SHP77 (cell line): Measurements from ENCODE around the gene CASP2.
"Not testable (repeated sequence)": the region's sequence is repeated elsewhere in the genome, so short reads cannot be mapped to it uniquely, and the experiment has no call there.

Source experiments
- DNase-seq, 2 experiments: peaks; one replicate each; lab custom pipeline; 2025; lab: John Stamatoyannopoulos, UW

The CASP2 gene

DNA sequence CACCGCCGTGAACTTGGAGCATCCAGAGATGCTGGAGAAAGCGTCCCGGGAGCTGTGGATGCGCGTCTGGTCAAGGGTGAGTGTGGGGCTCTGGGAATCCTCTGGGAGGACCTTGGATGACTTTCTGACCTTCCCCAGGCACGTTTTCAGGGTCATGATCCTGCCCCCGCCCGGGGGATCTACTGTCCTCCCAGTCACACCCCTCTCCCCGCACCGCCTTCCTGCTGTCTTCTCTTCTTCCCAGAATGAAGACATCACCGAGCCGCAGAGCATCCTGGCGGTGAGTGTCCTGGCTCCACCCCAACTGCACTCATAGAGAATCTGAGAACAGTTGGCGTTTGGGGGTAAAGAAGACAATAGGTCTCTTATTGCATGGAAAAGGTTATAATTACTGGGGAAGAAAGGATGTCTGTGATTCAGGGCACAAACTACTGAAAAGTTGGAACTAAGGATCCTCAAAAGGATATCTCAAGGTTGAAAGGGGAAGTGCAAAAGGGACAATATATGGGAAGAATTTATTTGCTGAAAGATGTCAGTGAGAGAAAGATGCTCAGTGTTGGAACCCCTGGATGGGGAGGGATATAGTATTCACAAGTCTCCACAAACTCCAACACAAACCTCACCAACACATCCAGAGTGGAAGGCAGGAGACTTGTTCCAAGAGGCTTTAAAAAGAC lies 23.0 kb upstream of the CASP2 start:
- DNase-seq = no peak

DNA sequence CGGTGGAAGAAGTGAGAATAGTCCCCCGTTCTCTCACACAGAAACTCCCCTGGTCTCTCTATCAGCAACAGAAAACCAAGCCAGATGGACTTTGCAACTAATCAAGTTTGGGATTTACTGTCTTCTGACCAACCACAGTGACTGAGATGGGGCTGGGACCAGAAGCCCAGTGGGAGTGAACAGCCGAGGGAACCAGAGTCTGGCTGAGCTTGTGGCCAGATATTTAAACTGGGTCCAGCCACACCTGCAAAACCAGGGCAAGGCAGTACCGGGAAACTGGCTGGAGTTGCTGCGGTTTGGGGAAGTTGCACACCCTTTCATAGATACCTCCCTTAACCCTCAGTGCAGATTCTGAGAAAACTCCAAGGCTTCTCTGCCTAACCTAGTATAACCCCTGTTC lies 18.9 kb upstream of the CASP2 start:
- DNase-seq = no peak

GRCh38 chr7:143271240-143271639 lies 16.9 kb upstream of the CASP2 start:
- DNase-seq = no peak

- no peak for DNase-seq
Measured at GRCh38 chr7:143272871-143273270, 15.3 kb upstream of the CASP2 start.

GRCh38 chr7:143279186-143280098 lies 8.7 kb upstream of the CASP2 start:
- no peak for DNase-seq

- DNase-seq = no peak
Measured at GRCh38 chr7:143280160-143280559, 8.0 kb upstream of the CASP2 start.

DNA sequence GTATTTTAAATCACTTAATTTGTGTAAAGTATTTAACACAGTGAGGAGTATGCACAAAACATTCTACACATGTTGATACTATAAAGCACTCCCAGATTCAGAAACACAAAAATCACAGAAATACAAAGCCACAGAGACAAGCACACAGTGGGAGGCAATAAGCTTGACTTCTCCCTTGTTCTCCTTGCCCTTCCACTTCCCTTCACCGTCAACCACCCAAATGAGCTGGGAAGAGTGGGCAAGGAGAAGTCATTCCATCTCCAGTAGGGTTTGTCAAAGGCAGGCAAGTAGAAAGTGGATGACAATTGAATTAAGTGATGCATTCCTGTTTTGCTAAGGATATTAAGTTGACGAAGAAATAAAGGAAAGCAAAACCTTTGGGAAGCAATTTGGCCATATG lies 7.6 kb upstream of the CASP2 start:
- no peak for DNase-seq

DNA sequence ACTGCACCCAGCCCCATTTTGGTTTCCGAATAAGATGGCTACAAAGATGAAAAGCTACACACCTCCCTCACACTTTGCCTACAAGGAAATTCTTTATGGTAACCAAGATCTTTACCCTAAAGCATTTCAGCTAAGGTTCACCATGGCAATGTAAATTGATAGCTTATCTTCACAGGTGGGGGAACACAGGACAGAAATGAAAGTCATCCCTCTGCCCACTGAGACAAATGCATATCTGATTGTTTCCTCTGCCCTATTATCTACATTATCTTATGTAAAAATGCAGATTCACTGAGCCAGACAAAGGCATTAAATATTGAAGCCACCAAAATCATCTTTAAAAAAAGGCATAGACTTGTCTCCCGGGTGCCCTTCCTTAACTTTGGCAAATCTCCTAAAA lies 6.6 kb upstream of the CASP2 start:
- DNase-seq = no peak

DNA sequence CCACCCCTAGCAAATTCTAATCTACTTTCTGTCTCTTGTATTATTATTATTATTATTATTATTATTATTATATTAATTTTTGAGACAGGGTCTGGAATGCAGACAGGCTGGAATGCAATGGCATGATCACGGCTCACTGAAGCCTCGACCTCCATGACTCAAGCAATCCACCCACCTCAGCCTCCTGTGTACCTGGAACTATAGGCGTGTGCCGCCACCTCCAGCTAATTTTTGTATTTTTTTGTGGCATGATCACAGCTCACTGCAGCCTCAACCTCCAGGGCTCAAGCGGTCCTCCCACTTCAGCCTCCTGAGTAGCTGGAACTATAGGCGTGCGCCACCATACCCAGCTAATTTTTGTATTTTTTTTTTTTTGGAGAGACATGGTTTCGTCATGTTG lies 6.0 kb upstream of the CASP2 start:
- no peak for DNase-seq

- DNase-seq = no peak
Measured at GRCh38 chr7:143283381-143283780, 4.8 kb upstream of the CASP2 start.

DNA sequence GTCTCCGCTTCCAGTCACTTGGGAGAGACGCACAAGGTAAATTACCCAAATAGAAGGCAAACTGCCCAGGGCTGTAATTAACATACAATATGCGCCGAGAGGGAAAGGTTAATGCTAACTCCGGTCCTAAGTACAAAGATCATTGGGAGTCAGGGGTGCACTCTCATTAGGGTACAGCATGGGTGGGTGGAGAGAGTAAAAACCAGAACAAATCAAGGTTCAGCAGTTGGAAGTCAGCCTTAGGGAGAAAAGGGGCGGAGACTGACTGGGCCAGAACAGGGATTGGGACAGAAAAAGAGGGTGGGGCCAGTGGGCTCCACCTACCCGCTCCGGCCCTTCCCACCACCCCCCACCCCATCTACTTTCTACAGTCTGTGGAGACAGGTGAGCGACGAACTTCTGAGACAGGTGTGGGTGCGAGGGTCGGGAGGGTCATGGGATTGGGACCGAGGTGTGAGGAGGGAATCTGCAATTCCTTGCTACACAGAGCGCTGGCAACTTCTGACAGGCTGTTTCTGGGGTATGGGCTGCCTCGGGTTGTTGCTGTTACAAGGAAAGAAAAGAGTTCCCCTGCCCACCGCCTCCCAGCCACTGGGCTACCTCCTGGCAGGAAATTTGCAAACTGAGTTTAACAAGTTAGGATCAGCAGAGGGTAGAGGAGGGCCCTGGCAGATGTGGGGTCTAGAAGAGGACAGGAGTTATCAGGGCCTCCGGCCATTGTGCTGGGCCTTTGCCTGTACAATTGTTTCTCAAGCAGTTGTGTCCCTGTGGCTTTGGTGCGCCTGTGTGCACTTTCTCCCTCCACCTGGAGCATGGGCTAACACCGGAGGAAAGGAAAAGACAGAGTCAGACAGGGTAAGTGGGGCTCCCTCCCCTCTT lies 3.3 kb upstream of the CASP2 start, which contains the start of gene TMEM139:
Gene TMEM139 (plus strand): TSS at position 368 of the 879 bp plus-strand sequence. CDS start 1,000 bp downstream, outside the sequence.
- DNase-seq = no peak

DNA sequence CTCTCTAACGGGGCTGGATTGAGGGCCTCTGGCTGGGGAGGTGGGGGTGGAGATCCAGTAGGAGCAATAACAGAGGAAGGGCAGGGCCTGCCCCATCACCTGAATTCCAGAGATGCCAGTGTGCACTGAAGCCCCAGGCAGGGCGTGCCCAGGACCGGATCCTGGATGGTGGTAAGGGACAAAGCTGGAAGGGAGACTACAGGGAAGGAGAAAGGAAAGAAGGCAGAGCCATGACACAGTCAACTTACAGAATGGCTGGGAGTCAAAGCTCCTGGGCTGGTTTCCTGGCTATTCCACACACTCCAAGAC lies 2.7 kb upstream of the CASP2 start:
- DNase-seq = no peak

DNA sequence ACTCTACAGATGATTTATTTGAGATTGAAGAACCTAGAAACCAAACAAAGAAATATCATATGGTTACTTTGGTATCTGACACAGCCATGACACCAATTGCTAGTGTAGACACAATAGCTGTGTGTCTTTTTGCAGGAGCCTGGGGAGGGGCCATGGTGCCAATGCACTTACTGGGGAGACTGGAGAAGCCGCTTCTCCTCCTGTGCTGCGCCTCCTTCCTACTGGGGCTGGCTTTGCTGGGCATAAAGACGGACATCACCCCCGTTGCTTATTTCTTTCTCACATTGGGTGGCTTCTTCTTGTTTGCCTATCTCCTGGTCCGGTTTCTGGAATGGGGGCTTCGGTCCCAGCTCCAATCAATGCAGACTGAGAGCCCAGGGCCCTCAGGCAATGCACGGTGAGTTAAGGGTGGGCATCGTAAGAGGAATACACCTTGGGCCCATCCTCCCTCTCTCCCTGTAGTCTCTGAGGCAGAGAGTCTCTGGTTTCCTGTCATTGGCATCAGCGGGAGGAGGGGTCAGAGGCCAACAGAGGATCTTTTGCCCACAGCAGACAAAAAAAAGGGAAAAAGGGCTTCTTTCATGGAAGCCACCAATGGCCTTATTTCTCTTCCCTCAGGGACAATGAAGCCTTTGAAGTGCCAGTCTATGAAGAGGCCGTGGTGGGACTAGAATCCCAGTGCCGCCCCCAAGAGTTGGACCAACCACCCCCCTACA lies 2.2 kb upstream of the CASP2 start:
- DNase-seq = no peak

- DNase-seq = no peak
Measured at GRCh38 chr7:143286522-143286890, 1.6 kb upstream of the CASP2 start.

- no peak for DNase-seq
Measured at GRCh38 chr7:143287339-143287934, 714 bp upstream of the CASP2 start.

DNA sequence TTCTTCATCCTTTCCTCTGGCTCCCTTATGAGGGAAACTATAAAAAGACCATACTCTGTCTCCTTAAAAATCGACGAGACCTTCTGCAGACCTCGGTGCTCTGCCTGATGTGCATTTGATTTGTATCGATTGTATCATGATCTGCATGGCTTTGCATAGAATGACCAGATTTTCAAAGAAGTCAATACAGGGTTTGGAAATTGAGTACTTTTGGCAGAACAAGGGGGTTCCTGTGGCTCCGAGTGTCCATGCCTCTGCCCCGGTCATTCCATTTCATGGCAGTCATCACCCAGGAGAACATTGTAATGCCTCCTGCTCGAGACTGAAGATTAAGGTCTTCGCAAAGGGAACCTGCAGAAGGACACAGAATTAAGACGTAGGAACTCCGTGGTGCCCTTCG lies 685 bp downstream of the CASP2 start:
- DNase-seq = no peak

DNA sequence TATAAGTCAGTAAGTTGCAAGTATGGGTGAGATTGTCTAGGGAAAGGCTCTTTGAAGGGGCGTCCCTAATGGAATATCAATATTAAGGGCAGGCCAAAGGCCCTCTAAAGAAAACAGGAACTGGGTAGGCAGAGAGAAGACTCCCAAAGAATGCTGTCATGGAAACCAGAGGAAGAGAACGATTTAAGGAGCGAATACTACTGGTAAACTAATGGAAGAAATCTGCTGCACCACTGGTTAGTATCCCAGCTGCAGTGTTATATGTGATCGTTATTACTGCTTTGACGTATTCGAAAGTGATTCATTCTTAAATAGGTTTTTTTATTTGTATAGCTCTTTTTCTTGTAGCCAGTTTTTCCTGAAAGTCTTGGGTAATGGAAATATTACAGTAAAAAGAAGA lies 1.3 kb downstream of the CASP2 start:
- DNase-seq = no peak

GRCh38 chr7:143289888-143290287 lies 1.7 kb downstream of the CASP2 start:
- not testable (repeated sequence) for DNase-seq

DNA sequence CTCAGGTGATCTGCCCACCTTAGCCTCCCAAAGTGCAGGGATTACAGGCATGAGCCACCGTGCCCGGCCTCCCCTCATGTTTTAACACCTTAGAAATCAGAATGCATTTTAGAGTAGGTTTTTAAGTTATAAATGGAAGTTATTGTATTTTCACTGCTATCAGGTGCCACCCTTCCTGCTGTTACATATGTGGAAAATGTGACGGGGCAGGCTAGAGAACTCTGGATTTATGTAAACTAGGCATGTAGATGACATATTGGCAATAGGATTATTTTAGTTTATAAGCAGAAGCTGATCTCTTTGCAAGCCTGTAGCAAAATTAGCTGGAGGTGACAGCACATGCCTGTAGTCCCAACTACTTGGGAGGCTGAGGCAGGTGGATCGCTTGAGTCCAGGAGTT lies 2.1 kb downstream of the CASP2 start:
- DNase-seq = no peak

DNA sequence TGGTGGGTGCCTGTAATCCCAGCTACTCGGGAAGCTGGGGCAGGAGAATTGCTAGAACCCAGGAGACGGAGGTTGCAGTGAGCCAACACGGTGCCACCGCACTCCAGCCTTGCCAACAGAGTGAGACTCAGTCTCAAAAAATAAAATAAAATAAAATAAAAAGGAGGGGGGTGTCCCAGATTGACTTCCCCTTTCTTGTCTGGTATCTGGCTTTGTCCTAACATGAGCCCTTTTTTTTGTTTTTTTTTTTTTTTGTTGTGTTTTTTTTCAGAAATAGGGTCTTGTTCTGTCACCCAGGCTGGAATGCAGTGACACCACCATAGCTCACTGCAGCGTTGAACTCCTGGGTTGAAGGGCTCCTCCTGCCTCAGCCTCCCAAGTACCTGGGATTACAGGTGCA lies 4.7 kb downstream of the CASP2 start:
- DNase-seq = no peak

DNA sequence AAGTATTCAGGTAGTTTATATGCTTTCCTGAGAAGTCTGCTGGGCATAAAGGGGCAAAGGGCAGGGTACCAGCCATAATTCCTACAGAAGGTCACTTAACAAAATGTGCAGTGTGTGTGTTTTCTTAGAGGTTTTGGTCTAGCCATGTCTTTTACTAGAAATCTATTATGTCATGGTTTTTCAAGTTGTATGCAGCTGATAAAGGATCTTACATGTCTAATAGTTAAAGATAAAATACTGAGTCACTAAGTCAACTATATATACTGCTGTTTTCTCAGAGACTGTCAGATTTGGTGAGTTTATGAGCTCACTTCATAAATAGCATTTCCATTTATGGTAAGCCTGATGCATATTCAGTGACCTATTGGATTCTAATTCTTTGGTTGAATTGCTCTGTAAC lies 7.7 kb downstream of the CASP2 start:
- no peak for DNase-seq

DNA sequence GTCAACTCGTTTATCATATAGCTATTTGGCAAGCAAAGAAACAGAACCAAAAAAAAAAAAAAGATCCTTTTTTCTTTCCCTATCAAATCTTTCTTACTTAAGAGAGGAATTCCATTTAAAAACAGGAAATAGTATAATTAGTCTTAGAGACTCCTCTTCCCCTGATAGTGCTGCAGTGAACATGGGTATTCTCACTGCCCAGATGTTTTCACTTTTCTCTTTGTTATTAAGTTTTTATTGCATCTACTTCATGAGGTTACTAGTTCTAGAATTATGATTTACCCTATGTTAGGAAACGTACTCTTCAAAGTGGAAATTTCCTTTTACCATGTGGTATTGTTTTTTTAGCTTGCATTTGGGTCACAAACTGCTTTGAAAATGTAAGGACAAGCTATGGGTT lies 8.5 kb downstream of the CASP2 start:
- DNase-seq = no peak
